Sciatic nerve (tissue), 2 donors: ENCODE data around the gene AMPD3. TPM values are rescaled to one million over a fixed set of nuclear protein-coding genes. Genes with fewer than 3 reads are reported as not detected.
"Not testable (repeated sequence)": the region's sequence is repeated elsewhere in the genome, so short reads cannot be mapped to it uniquely, and the experiment has no call there.

ENCODE experiments used
- ATAC-seq: fragments of 200-7000 bp; cut with Tn5 transposase; one replicate; pipeline ENCODE4 v1.9.1; 2020; ENCODE audit warnings: mild to moderate bottlenecking, moderate library complexity
- DNase-seq: peaks from one replicate; pipeline ENCODE4 v3.0.0-alpha.2; 2020; ENCODE audit warnings: low spot score
- intact Hi-C: fragments of 100-400 bp; cut with DNase I; formaldehyde crosslinking; loops from one replicate; pipeline ENCODE4 v1.14.2; 2022
- total RNA-seq: library from RNA; stranded (reverse); fragmentation: NEBNext Ultra II Directional; extraction: Animal tissue kit (Norgen Biotek cat#: 25700); gene quantifications from one replicate; pipeline ENCODE4 v1.2.1, GENCODE V29; 2021
- donor health status: DM: no; HTN: no; CAD: no.
- donor health status: DM: no; HTN: no; CAD: no.

Gene AMPD3
- total RNA-seq, 1 donor from 2014 or later: 9.1 TPM

DNA sequence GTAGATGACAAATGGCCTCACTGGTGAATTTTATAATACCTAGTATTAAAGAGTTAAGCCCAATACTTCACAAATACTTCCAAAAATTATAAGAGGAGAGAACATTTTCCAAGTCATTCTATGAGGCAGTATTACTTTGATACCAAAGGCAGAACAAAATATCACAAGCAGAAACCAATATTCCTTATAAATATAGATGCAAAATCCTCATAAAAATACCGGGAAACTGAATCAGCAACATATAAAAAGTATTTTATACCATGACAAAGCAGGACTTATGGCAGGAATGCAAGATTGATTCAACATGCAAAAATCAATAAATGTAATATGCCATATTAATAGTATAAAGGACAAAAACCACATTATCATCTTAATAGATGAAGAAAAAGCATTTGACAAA, 22.1 kb upstream of the AMPD3 start:
- ATAC-seq (no peak), DNase-seq (no peak)
- intact Hi-C loops: no loop called here

DNA sequence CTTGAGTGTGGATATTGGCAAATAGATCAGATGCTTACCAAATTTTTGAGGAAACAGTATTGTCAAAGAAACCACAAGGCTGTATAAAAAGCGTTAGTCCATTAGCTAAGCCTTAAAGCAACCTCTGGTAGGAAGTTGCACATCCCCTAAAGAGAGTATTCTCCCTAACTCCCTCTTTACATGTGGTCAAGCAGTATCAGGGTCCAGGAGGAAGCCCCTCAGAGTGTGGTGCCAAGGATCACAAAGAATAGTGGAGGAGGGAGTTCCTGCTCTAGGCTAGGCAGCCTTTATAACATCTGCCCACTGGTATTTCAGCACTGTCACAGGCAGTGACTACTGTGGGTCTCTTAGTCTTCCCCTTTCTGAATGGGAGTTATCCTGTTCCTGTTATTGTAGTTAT, 18.8 kb upstream of the AMPD3 start:
- ATAC-seq (peak; percentile 45), DNase-seq (no peak)
- intact Hi-C loops: no loop called here

- ATAC-seq, DNase-seq, intact Hi-C loops: not testable (repeated sequence)
Observed at GRCh38 chr11:10436683-10437082, 18.4 kb upstream of the AMPD3 start.

DNA sequence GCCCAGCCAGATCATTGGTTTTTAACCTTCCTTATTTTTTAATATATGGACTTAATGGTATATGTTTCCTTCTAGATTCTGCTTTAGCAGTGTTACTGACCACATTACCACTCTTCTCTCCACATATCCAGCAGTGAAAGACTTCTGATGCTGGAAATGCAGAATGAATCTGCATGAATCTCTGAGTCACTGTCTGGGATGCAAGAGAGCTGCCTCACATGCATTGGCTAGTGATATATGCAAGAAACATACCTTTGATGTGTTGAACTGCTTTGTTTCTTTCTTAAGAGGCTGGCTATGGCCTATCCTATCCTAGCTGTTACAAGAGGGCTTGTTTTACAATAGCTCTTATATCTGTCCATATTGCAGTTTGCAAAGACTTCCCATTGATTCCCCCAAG, 16.6 kb upstream of the AMPD3 start:
- no peak for ATAC-seq
- no peak for DNase-seq
- intact Hi-C loops: no loop called here

GRCh38 chr11:10439351-10439750, 15.7 kb upstream of the AMPD3 start:
- DNase-seq: no peak
- ATAC-seq: no peak
- intact Hi-C loops: no loop called here

DNA sequence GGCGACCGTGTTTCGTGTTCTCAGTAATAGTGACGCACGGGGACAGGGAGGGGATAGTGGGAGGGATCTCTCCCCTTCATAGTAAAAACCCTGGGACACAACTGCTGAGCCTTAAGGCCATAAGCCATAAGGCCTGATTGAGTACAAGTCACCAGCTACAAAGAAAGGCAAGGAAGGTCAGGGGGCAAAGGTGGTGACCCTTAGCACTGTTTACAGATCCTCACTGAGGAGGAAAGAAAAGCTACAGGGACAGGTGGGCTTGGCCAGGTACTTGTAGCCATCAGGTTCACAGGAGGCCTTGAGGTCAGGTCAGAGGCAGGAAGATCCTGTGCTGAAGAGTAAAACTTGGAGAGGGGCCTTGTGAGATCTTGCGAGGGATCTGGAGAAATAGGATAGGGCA, 15.1 kb upstream of the AMPD3 start:
- ATAC-seq (no peak), DNase-seq (no peak)
- intact Hi-C loops: no loop called here

DNA sequence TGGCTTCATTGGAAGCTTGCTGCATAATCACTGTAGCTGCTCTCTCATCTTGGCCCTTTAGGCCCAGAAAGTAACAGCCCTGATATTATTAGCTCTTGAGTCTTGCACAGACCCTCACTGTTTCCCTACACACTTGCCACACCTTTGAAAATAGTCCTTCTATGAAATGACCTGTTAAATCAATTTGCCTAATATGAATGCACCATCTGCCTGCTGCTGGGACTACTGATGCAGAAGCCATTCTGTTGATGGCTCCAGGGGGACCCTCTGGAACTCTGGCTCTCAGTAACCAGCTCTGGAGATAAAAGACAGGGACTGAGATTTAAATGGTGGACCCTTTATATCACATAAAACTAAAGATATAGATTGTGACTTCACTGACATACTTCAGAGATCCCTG, 14.7 kb upstream of the AMPD3 start:
- intact Hi-C loops: no loop called here
- DNase-seq: no peak
- ATAC-seq: no peak

DNA sequence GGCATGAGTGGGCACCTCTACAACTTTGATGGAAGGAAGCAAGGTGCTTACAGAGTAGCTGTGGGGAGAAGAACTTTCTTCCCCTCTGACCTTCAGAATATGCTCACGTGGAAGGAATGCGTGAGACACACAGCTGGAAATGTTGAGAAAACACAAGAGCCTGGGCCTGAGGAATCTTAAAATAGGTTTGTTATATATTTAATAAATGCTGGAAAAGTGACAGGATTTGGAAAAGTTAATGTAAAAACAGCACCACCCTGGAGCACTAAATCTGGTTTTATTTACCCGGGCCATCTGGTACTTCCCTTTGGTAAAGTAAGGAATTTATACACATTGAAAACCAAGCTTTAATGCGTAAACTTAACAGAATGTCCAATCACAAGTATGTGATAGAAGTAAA, 14.0 kb upstream of the AMPD3 start:
- intact Hi-C loops: no loop called here
- ATAC-seq (no peak), DNase-seq (no peak)

- ATAC-seq: no peak
- intact Hi-C loops: no loop called here
- no peak for DNase-seq
Observed at GRCh38 chr11:10441652-10442503, 13.2 kb upstream of the AMPD3 start.

GRCh38 chr11:10443152-10443551, 11.9 kb upstream of the AMPD3 start:
- intact Hi-C loops: no loop called here
- ATAC-seq (no peak), DNase-seq (no peak)

DNA sequence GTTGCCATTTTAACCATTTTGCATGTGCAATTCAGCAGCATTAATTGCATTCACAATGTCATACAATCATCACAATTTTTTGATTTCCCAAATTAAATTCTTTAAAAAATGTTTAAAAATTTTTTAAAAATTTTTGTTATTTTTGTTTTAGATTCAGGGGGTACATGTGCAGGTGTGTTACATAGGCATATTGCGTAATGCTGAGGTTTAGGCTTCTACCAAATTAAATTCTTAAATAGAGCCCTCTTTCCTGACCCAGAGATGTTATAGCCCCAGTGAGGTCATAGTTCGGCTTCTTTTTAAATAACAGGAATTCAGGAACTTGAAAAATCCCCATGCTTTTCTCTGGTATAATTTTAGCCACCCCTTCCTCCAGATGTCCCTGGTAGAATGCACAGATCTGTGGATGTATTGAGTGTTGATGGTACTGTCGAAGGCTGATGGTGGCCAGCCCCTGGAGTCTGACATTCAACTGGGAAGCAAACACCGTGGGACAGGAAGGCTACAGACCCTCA, 11.3 kb upstream of the AMPD3 start:
- ATAC-seq: no peak
- DNase-seq: no peak
- intact Hi-C loops: no loop called here

GRCh38 chr11:10444725-10445315, 10.2 kb upstream of the AMPD3 start:
- DNase-seq (no peak), ATAC-seq (peak; percentile 52)
- intact Hi-C loops: no loop called here

- no peak for ATAC-seq
- intact Hi-C loops: no loop called here
- DNase-seq: no peak
Observed at GRCh38 chr11:10447445-10447844, 7.6 kb upstream of the AMPD3 start.

- intact Hi-C loops: no loop called here
- ATAC-seq: peak; percentile 25
- no peak for DNase-seq
Observed at GRCh38 chr11:10450462-10451425, 4.3 kb upstream of the AMPD3 start.

GRCh38 chr11:10451426-10452116, 3.5 kb upstream of the AMPD3 start:
- DNase-seq: no peak
- ATAC-seq: no peak
- intact Hi-C loops: no loop called here

GRCh38 chr11:10452211-10452767, 2.8 kb upstream of the AMPD3 start:
- ATAC-seq (no peak), DNase-seq (no peak)
- intact Hi-C loops: no loop called here

- no peak for DNase-seq
- no peak for ATAC-seq
- intact Hi-C loops: no loop called here
Observed at GRCh38 chr11:10453261-10453660, 1.8 kb upstream of the AMPD3 start.

DNA sequence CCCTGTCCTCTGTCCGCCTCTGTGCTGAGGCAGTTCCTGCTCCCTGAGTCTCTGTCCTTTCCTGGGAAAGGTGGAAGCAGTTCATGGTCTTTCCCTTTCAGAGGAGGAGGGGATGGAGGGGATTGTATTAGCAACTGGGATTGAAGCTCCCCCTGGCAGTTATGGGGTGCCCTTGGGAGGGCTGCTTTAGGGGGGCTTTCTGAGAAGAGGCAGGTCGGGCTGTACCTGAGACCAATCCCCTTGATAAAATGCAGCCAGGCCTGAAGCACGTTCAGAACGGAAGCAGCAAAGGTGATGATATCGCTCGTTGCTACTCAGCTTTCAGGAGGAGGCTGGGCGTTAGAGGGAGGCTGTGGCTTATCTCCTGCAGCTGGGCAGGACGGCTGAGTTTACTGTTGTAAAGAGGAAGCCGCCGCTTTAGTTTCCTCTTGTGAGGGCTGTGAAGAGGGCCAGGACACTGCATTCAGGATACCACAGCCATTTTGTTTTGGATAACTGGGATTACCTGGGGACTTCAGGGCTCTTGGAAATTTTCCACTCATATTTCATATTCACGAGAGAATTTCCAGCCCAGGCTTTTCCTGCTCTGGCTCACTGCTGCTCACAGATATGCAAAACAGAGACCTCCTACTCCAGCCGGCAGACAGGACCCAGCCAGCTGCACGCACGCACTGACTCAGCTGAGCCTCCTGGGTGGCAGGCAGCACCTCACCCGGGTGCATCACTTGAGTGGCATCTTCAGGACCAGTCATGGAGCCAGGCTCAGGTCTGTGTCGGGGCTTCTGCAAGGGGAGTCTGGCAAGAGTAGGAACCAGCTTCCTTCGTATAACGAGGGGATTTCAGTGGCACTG, 798 bp downstream of the AMPD3 start:
- ATAC-seq (peak; percentile 80), DNase-seq (no peak)
- intact Hi-C loops: no loop called here
